Measurements from ENCODE around the gene MBNL2. TPM values are rescaled to one million over a fixed set of nuclear protein-coding genes. Genes with fewer than 3 reads are reported as not detected.
A peak's percentile ranks its signal among the peaks of the same experiment; 100 is the strongest.

Gene MBNL2
- total RNA-seq, 1 experiment from 2014 or later, result 62.8 TPM

GRCh38 chr13:97256343-97256783 is 34.2 kb downstream of the MBNL2 start:
- DNase-seq (ENCODE audit: low read depth in 1 of 2, low spot score in 2 of 2), result peak; percentile 51 to 70
- H3K27me3 ChIP-seq (replicated peaks), result no peaks in the 10 kb centered on the region
- no peak overlapping the region for H3K4me3 ChIP-seq
- peaks cover 3% of the 10 kb centered on the region; the same call in 1 of the 2 replicates for H3K36me3 ChIP-seq
- H3K27ac ChIP-seq, result peak overlapping the region; percentile 93
- peaks cover 66% of the 10 kb centered on the region for H3K4me1 ChIP-seq (replicated peaks)
- H3K9me3 ChIP-seq (replicated peaks), result no peaks in the 10 kb centered on the region

DNA sequence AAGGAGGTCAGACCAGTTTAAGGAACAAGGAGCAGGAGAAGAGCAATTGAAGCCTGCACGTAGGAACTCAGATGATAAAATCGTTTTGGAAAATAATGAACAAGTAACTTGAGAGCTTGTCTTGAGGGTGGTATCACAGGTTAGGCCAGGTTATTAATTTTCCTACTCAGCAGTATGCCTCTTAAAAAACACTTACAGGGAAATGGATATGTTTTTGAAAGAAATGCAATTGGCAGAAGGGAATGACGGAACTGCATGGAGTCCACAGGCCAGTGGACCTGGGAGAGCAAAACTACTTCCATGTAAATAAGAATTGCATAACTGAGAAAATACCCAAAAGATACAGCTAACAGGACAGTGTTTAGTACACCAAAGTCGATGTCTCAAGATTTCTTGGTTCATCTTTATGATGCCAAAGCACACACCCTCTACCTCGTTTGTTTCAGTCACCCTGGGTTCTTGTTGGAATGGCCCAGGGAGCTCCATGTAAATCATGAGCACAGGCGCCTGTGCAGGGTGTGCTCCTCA is 35.2 kb downstream of the MBNL2 start:
- no peaks in the 10 kb centered on the region for H3K9me3 ChIP-seq (replicated peaks)
- H3K36me3 ChIP-seq, result peaks cover 3% of the 10 kb centered on the region; the same call in 1 of the 2 replicates
- H3K27me3 ChIP-seq (replicated peaks), result no peaks in the 10 kb centered on the region
- H3K4me3 ChIP-seq, result no peak overlapping the region
- DNase-seq (ENCODE audit: low read depth in 1 of 2, low spot score in 2 of 2), result no peak
- peaks cover 66% of the 10 kb centered on the region for H3K4me1 ChIP-seq (replicated peaks)
- peak overlapping the region; percentile 93 for H3K27ac ChIP-seq

DNA sequence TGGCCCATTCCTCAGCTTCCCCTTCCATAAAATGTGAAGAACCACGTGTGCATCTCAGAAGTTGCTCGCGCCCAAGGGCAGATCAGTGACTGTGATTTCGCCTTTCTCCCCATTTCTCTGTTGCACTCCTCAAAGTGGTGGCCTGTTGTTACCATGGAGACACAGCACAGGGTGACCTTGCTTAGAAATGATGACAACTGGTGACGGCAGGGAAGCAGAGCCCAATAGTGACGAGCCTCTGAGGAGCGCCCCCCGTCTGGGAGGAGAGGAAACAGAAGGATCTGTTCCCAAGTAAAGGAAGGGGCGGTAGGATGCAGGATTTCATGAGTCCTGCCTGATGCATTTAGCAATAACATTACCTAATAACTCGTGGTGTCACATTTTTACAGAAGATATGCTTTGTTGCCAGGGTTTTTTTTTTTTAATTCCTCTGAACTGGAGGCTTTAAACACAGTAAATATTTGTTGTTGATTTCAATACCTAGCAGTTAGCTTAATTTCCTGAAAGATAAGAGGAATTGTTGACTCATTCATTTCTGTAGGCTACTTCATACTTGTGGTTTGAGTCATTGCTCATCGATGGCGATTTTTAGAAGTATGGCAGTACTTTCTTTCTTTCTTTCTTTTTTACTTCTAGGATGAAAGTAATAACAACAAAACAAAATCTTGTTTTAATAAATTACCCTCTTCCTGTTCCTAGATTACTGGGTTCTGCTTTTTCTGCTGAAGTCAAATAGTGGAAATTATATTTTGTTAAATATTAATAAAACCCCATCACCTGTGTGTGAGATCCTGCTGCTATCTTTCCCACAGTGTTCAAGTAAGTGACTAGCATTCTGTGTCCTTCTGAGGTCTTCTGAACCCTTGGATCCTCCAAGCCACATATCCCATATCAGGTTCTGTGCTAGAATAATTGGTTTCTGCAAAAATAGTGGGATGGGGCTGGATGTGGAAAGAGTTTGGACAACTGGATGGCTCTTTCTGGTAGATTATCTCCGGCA is 36.0 kb downstream of the MBNL2 start:
- Histone ChIP-seq H3K36me3 (peaks cover 3% of the 10 kb centered on the region; the same call in 1 of the 2 replicates), H3K4me3 (no peak overlapping the region), H3K9me3 (replicated peaks) (no peaks in the 10 kb centered on the region), H3K27ac (peak overlapping the region; percentile 93), H3K27me3 (replicated peaks) (no peaks in the 10 kb centered on the region), H3K4me1 (replicated peaks) (peaks cover 66% of the 10 kb centered on the region)
- DNase-seq (ENCODE audit: low read depth in 1 of 2, low spot score in 2 of 2), result peak; percentile 88 to 89

GRCh38 chr13:97258801-97259200 is 36.7 kb downstream of the MBNL2 start:
- H3K4me3 ChIP-seq, result no peak overlapping the region
- no peak for DNase-seq (ENCODE audit: low read depth in 1 of 2, low spot score in 2 of 2)
- H3K27me3 ChIP-seq (replicated peaks), result no peaks in the 10 kb centered on the region
- peak overlapping the region; percentile 93 for H3K27ac ChIP-seq
- H3K9me3 ChIP-seq (replicated peaks), result no peaks in the 10 kb centered on the region
- H3K4me1 ChIP-seq (replicated peaks), result peaks cover 66% of the 10 kb centered on the region
- peaks cover 3% of the 10 kb centered on the region; the same call in 1 of the 2 replicates for H3K36me3 ChIP-seq

GRCh38 chr13:97259410-97259797 is 37.3 kb downstream of the MBNL2 start:
- H3K4me1 ChIP-seq (replicated peaks), result peaks cover 65% of the 10 kb centered on the region
- no peak for DNase-seq (ENCODE audit: low read depth in 1 of 2, low spot score in 2 of 2)
- peak overlapping the region; percentile 93 for H3K27ac ChIP-seq
- H3K4me3 ChIP-seq, result no peak overlapping the region
- H3K36me3 ChIP-seq, result peaks cover 3% of the 10 kb centered on the region; the same call in 1 of the 2 replicates
- no peaks in the 10 kb centered on the region for H3K27me3 ChIP-seq (replicated peaks)
- no peaks in the 10 kb centered on the region for H3K9me3 ChIP-seq (replicated peaks)

GRCh38 chr13:97259798-97260714 is 37.9 kb downstream of the MBNL2 start:
- Histone ChIP-seq H3K36me3 (peaks cover 3% of the 10 kb centered on the region; the same call in 1 of the 2 replicates), H3K9me3 (replicated peaks) (no peaks in the 10 kb centered on the region), H3K4me3 (no peak overlapping the region), H3K4me1 (replicated peaks) (peaks cover 58% of the 10 kb centered on the region), H3K27ac (peak overlapping the region; percentile 93), H3K27me3 (replicated peaks) (no peaks in the 10 kb centered on the region)
- peak; percentile 35 to 60 for DNase-seq (ENCODE audit: low read depth in 1 of 2, low spot score in 2 of 2)

DNA sequence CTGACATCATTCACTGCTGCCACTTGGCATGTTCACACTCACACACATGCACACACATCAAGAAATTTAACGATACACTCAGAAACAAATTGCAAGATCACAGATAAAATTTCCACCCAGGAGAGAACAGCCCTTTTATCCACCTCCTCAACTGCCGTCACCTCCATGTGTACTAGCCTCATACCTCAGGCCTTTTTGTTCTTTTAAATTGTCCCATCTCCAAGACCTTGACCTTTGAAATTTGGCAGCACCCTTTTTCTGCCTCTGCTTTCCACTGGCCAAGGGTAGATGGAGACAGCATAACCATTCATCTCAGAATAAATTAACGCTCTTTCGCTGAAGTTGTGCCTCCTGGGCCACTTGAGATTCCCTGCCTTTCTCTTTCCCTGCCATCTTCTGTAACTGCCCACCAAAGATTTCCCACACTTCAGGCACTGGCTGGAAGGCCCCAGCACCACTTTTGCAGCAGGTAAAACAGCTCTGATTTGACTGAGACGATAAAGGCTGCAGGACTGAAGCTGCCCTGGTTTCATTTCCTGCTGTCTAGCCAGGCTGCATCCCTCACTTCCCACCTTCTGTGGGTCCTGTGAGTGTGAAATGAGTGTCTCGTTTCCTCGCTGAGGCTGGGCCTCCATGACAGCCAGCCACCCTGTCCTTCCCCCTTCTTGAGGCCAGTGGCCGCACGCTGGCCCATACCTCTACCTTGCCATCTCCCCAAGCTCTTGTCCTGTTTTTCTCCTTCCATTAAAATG is 39.3 kb downstream of the MBNL2 start:
- Histone ChIP-seq H3K4me1 (replicated peaks) (peaks cover 44% of the 10 kb centered on the region), H3K27ac (no peak overlapping the region), H3K36me3 (peaks cover 3% of the 10 kb centered on the region; the same call in 1 of the 2 replicates), H3K27me3 (replicated peaks) (no peaks in the 10 kb centered on the region), H3K4me3 (no peak overlapping the region), H3K9me3 (replicated peaks) (no peaks in the 10 kb centered on the region)
- DNase-seq (ENCODE audit: low read depth in 1 of 2, low spot score in 2 of 2), result no peak

GRCh38 chr13:97262058-97262457 is 39.9 kb downstream of the MBNL2 start:
- peaks cover 38% of the 10 kb centered on the region for H3K4me1 ChIP-seq (replicated peaks)
- H3K36me3 ChIP-seq, result peaks cover 3% of the 10 kb centered on the region; the same call in 1 of the 2 replicates
- H3K27ac ChIP-seq, result no peak overlapping the region

GRCh38 chr13:97263160-97263559 is 41.0 kb downstream of the MBNL2 start:
- H3K4me3 ChIP-seq, result no peak overlapping the region
- H3K36me3 ChIP-seq, result peaks cover 3% of the 10 kb centered on the region; the same call in 1 of the 2 replicates
- no peaks in the 10 kb centered on the region for H3K9me3 ChIP-seq (replicated peaks)
- DNase-seq (ENCODE audit: low read depth in 1 of 2, low spot score in 2 of 2), result no peak
- peaks cover 29% of the 10 kb centered on the region for H3K4me1 ChIP-seq (replicated peaks)
- no peak overlapping the region for H3K27ac ChIP-seq
- H3K27me3 ChIP-seq (replicated peaks), result no peaks in the 10 kb centered on the region

More at GRCh38 chr13:97262058-97262457, 39.9 kb downstream of the MBNL2 start:
- no peak for DNase-seq (ENCODE audit: low read depth in 1 of 2, low spot score in 2 of 2)
- no peak overlapping the region for H3K4me3 ChIP-seq
- H3K9me3 ChIP-seq (replicated peaks), result no peaks in the 10 kb centered on the region
- H3K27me3 ChIP-seq (replicated peaks), result no peaks in the 10 kb centered on the region

DNA sequence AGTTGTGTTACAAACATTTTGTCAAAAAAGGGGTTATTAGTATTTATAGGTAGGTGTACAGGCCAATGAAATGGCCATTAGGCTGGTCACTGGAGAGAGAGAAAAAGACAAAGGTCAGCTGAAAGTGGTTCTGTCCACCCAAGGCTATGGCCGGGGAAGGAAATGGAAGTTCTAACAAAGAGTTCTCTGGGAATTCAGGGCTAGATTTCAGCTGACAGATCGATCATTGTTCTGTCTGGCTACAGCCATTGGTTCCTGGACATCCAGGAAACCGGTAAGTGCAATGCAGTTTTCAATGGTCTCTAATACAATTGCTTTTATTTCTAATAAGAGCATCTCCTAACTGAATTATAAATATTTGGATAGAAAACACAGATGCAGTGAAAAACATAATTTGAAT is 42.5 kb downstream of the MBNL2 start:
- Histone ChIP-seq H3K9me3 (replicated peaks) (no peaks in the 10 kb centered on the region), H3K4me3 (no peak overlapping the region), H3K36me3 (peaks cover 3% of the 10 kb centered on the region; the same call in 1 of the 2 replicates), H3K4me1 (replicated peaks) (peaks cover 15% of the 10 kb centered on the region), H3K27me3 (replicated peaks) (no peaks in the 10 kb centered on the region), H3K27ac (no peak overlapping the region)
- no peak for DNase-seq (ENCODE audit: low read depth in 1 of 2, low spot score in 2 of 2)

DNA sequence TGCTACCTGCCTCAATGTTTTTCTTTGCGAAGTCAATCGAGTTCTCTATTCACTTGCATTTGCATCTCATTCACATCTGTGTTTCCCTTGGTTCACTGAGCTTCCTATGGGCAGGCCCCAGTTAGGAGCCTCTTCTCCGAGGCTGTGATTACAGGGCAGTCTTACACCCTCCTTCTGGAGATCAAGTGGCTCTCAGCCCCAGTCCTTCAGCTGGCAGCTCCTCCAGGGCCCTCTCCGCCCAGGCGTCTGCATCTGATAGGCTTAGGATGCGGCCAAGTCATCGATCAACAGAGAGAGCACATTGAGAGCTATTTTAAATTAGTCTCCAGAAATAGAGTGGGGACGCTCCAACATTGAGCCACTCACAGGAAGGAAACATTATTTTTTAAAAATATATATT is 44.2 kb downstream of the MBNL2 start:
- Histone ChIP-seq H3K9me3 (replicated peaks) (no peaks in the 10 kb centered on the region), H3K4me1 (replicated peaks) (no peaks in the 10 kb centered on the region; the same call in none of the 2 replicates), H3K36me3 (no peaks in the 10 kb centered on the region; the same call in 1 of the 2 replicates), H3K27me3 (replicated peaks) (no peaks in the 10 kb centered on the region), H3K27ac (no peak overlapping the region), H3K4me3 (no peak overlapping the region)
- DNase-seq (ENCODE audit: low read depth in 1 of 2, low spot score in 2 of 2), result no peak

DNA sequence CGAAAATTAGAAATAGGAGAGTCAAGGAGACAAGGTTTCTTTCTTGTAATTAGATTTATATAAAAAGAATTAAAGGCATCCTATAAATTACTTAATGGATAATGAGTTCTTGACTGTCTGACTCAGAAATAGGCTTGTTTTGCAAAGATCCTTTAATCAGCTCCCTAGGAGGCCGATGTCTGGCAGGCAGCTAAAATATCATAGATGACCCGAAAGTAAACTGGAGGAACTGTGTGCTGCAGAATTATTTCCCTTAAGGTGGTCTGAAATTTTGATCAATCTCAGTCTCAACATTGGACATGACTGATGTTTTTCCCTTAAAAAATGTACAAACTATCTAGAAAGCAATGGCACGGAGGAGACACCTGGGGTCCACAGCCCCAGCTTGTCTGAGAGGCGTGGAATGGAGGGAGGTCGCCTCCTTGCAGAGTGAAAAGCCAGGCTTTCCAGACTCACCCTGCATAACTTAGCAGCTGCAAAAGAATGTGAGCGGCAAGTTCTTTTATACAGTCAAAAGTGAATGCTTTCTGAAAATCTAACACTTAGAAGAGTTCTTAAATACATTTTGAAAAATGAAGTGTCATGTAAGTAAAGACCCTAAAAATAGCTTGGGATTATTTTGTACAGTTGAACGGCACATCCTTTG is 44.8 kb downstream of the MBNL2 start:
- H3K36me3 ChIP-seq, result no peaks in the 10 kb centered on the region
- H3K27ac ChIP-seq, result no peak overlapping the region

More for the DNA sequence above, 44.8 kb downstream of the MBNL2 start:
- Histone ChIP-seq H3K27me3 (replicated peaks) (no peaks in the 10 kb centered on the region), H3K9me3 (replicated peaks) (no peaks in the 10 kb centered on the region), H3K4me3 (no peak overlapping the region), H3K4me1 (replicated peaks) (peaks cover 5% of the 10 kb centered on the region)
- no peak for DNase-seq (ENCODE audit: low read depth in 1 of 2, low spot score in 2 of 2)
